ENCODE results near the gene AZU1. TPM values are rescaled to one million over a fixed set of nuclear protein-coding genes. Genes with fewer than 3 reads are reported as not detected.
A peak's percentile ranks its signal among the peaks of the same experiment; 100 is the strongest.

The AZU1 gene
- total RNA-seq, 1 experiment from 2014 or later, result not detected

DNA sequence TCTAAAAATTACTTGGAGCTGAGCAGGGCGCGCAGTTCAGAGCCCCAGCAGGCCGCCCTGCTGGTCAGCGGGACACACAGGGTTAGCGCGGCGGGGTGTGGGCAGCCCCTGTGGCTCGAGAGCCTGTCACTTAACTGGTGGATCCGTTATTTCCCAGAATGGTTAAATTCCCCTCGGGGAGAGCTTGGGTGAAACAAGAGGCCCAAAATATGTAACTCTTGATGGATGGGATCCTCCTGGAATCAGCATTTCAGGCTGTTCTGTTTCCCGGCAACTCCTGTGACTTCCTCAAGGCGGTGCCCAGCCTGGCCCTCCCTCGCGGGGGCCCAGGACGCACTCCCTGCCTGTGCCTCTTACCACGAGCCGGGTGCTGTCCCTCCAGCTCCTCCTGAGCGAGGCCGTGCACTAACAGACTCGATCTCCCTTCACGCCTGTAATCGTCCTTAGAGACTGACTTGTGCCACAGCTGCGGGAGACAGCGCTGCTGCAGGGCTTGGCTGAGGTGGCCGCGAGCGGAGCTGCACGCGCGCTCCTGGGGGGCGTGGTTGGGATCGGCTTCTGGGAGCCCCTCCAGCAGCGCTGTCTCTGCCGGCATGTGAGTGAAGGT, 20.7 kb upstream of the AZU1 start:
- POLR2A ChIA-PET (ENCODE audit: low non-redundant PET), result interaction anchor here (0.6 kb wide), 1 partner anchor 9 kb away, joined by 4 read pairs; no protein-coding TSS in a partner anchor

GRCh38 chr19:807627-808422, 19.8 kb upstream of the AZU1 start:
- Histone ChIP-seq H3K36me3 (ENCODE audit: insufficient read depth, low read length, poor library complexity, severe bottlenecking) (peaks cover 91% of the 10 kb centered on the region), H3K4me1 (ENCODE audit: insufficient read depth, low read length, poor library complexity, severe bottlenecking) (peaks cover 56% of the 10 kb centered on the region), H3K27me3 (replicated peaks; ENCODE audit: insufficient read depth, low read depth, low read length, poor library complexity) (no peaks in the 10 kb centered on the region), H3K9me3 (ENCODE audit: low read depth, low read length, poor library complexity, severe bottlenecking) (no peaks in the 10 kb centered on the region), H3K27ac (ENCODE audit: low read depth, low read length, poor library complexity, severe bottlenecking) (no peak overlapping the region), H3K4me3 (ENCODE audit: low read depth, low read length, poor library complexity, severe bottlenecking) (no peak overlapping the region)
- BruUV-seq (replicated peaks), result no TSS peak
- no peak for DNase-seq (ENCODE audit: low spot score)
- intact Hi-C loops (cut with micrococcal nuclease; ENCODE audit: unreplicated experiment), result no loop called here
- ChIA-PET POLR2A (ENCODE audit: low non-redundant PET) (interaction anchor here (0.6 to 0.7 kb wide), 2 partner anchors 10 to 15 kb away, joined by 3 to 4 read pairs; no protein-coding TSS in a partner anchor), CTCF (no interaction called here)
- no peak for TF ChIP-seq EZH2 (IDR thresholded peaks at IDR 0.05; ENCODE audit: borderline replicate concordance, low read depth, low read length, poor library complexity, severe bottlenecking)
- TF ChIP-seq, protein P1, sequence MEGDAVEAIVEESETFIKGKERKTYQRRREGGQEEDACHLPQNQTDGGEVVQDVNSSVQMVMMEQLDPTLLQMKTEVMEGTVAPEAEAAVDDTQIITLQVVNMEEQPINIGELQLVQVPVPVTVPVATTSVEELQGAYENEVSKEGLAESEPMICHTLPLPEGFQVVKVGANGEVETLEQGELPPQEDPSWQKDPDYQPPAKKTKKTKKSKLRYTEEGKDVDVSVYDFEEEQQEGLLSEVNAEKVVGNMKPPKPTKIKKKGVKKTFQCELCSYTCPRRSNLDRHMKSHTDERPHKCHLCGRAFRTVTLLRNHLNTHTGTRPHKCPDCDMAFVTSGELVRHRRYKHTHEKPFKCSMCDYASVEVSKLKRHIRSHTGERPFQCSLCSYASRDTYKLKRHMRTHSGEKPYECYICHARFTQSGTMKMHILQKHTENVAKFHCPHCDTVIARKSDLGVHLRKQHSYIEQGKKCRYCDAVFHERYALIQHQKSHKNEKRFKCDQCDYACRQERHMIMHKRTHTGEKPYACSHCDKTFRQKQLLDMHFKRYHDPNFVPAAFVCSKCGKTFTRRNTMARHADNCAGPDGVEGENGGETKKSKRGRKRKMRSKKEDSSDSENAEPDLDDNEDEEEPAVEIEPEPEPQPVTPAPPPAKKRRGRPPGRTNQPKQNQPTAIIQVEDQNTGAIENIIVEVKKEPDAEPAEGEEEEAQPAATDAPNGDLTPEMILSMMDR (conservative IDR thresholded peaks at IDR 0.05; ENCODE audit: low read depth, low read length), result no peak

More for the DNA sequence above, 20.7 kb upstream of the AZU1 start:
- no TSS peak for BruUV-seq (replicated peaks)
- peaks cover 87% of the 10 kb centered on the region for H3K36me3 ChIP-seq (ENCODE audit: insufficient read depth, low read length, poor library complexity, severe bottlenecking)
- no peaks in the 10 kb centered on the region for H3K27me3 ChIP-seq (replicated peaks; ENCODE audit: insufficient read depth, low read depth, low read length, poor library complexity)
- intact Hi-C loops (cut with micrococcal nuclease; ENCODE audit: unreplicated experiment), result no loop called here
- DNase-seq (ENCODE audit: low spot score), result peak; percentile 58
- peaks cover 65% of the 10 kb centered on the region for H3K4me1 ChIP-seq (ENCODE audit: insufficient read depth, low read length, poor library complexity, severe bottlenecking)
- TF ChIP-seq, protein P1 (conservative IDR thresholded peaks at IDR 0.05; ENCODE audit: low read depth, low read length), result no peak
- TF ChIP-seq EZH2 (IDR thresholded peaks at IDR 0.05; ENCODE audit: borderline replicate concordance, low read depth, low read length, poor library complexity, severe bottlenecking), result no peak
- peak overlapping the region; percentile 29 for H3K27ac ChIP-seq (ENCODE audit: low read depth, low read length, poor library complexity, severe bottlenecking)
- no peak overlapping the region for H3K4me3 ChIP-seq (ENCODE audit: low read depth, low read length, poor library complexity, severe bottlenecking)
- no peaks in the 10 kb centered on the region for H3K9me3 ChIP-seq (ENCODE audit: low read depth, low read length, poor library complexity, severe bottlenecking)
- CTCF ChIA-PET, result no interaction called here

DNA sequence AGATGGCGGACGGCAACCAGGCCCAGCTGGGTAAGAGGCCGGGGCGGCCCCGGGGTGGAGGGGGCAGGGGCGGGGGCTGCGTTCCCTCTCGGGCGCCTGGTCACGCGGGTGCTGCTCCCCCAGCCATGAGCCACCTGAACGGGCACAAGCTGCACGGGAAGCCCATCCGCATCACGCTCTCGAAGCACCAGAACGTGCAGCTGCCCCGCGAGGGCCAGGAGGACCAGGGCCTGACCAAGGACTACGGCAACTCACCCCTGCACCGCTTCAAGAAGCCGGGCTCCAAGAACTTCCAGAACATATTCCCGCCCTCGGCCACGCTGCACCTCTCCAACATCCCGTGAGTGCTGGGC, 19.2 kb upstream of the AZU1 start:
- Histone ChIP-seq H3K4me1 (ENCODE audit: insufficient read depth, low read length, poor library complexity, severe bottlenecking) (peaks cover 50% of the 10 kb centered on the region), H3K27ac (ENCODE audit: low read depth, low read length, poor library complexity, severe bottlenecking) (no peak overlapping the region), H3K4me3 (ENCODE audit: low read depth, low read length, poor library complexity, severe bottlenecking) (no peak overlapping the region), H3K9me3 (ENCODE audit: low read depth, low read length, poor library complexity, severe bottlenecking) (no peaks in the 10 kb centered on the region), H3K27me3 (replicated peaks; ENCODE audit: insufficient read depth, low read depth, low read length, poor library complexity) (no peaks in the 10 kb centered on the region), H3K36me3 (ENCODE audit: insufficient read depth, low read length, poor library complexity, severe bottlenecking) (peaks cover 92% of the 10 kb centered on the region)
- POLR2A ChIA-PET (ENCODE audit: low non-redundant PET), result interaction anchor here (0.7 kb wide), 1 partner anchor 14 kb away, joined by 3 read pairs; no protein-coding TSS in a partner anchor
- DNase-seq (ENCODE audit: low spot score), result no peak
- CTCF ChIA-PET, result no interaction called here
- TF ChIP-seq, protein P1 (conservative IDR thresholded peaks at IDR 0.05; ENCODE audit: low read depth, low read length), result no peak
- no peak for TF ChIP-seq EZH2 (IDR thresholded peaks at IDR 0.05; ENCODE audit: borderline replicate concordance, low read depth, low read length, poor library complexity, severe bottlenecking)
- intact Hi-C loops (cut with micrococcal nuclease; ENCODE audit: unreplicated experiment), result no loop called here
- BruUV-seq (replicated peaks), result no TSS peak
